Measurements from ENCODE around the gene PDCD2. TPM values are rescaled to one million over a fixed set of nuclear protein-coding genes. Genes with fewer than 3 reads are reported as not detected.

PDCD2 gene
- total and polyA plus RNA-seq, 4 donors, result 19.6 to 28.3 (median 23.2) TPM

DNA sequence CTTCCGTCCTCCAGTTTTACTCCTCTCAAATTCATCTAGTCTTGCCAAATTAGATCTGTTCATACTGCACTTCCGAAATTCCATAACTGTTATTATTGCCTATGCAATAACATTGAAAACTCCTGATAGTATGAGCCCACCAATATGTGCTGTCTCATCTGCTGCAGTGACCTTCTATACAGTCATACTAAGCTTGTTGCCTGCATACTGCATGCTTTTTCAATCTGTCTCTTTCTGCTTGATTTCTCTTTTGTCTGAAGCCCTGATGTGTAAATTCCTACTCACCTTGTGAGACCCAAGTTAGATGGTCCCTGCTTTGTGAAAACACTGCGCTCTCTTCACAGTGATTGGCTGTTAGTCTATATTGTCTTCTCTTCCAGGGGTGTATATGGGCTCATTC lies 29.1 kb downstream of the PDCD2 start:
- 63% methylated on average over 3 of the region's 3 CpGs for WGBS
- peaks cover 5 to 36% (median 33%) of the 10 kb centered on the region in 4 donors for H3K4me1 ChIP-seq (ENCODE audit: control insufficient read depth in 4 of 4, insufficient read depth in 4 of 4, low read length in 3 of 4)

More for the DNA sequence above, 29.1 kb downstream of the PDCD2 start:
- Histone ChIP-seq H3K9me3 (ENCODE audit: control insufficient read depth in 4 of 4, low read length in 3 of 4) (no peaks in the 10 kb centered on the region), H3K27me3 (ENCODE audit: control insufficient read depth in 4 of 4, insufficient read depth in 4 of 4, low read length in 3 of 4) (no peaks in the 10 kb centered on the region), H3K36me3 (ENCODE audit: control insufficient read depth in 4 of 4, insufficient read depth in 3 of 4, low read depth in 1 of 4, low read length in 3 of 4) (peaks cover 0 to 2% (median 0%) of the 10 kb centered on the region in 4 donors), H3K9ac (ENCODE audit: low read depth in 1 of 2, low read length in 2 of 2) (peak overlapping the region; percentile 59 to 95), H3K4me3 (ENCODE audit: low read depth in 1 of 3, low read length in 3 of 3) (peak overlapping the region; percentile 29 to 91 (median 88)), H3K27ac (ENCODE audit: low read depth in 1 of 2, low read length in 2 of 2) (no peak overlapping the region)
- no peak for DNase-seq (ENCODE audit: low spot score)
- no peak for TF ChIP-seq EGR1 (IDR thresholded peaks at IDR 0.05; ENCODE audit: low read depth in 2 of 2)
- no peak for TF ChIP-seq GABPA (IDR thresholded peaks at IDR 0.05 in 1 of 2, conservative IDR thresholded peaks at IDR 0.05 in 1 of 2)
- no peak for TF ChIP-seq JUND (IDR thresholded peaks at IDR 0.05)
- TF ChIP-seq RXRA (IDR thresholded peaks at IDR 0.05), result no peak
- TF ChIP-seq, protein P1, sequence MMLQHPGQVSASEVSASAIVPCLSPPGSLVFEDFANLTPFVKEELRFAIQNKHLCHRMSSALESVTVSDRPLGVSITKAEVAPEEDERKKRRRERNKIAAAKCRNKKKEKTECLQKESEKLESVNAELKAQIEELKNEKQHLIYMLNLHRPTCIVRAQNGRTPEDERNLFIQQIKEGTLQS (IDR thresholded peaks at IDR 0.05), result no peak
- no peak for TF ChIP-seq FOXA2 (IDR thresholded peaks at IDR 0.05)
- TF ChIP-seq HNF4G (IDR thresholded peaks at IDR 0.05), result no peak
- TF ChIP-seq, protein P2, sequence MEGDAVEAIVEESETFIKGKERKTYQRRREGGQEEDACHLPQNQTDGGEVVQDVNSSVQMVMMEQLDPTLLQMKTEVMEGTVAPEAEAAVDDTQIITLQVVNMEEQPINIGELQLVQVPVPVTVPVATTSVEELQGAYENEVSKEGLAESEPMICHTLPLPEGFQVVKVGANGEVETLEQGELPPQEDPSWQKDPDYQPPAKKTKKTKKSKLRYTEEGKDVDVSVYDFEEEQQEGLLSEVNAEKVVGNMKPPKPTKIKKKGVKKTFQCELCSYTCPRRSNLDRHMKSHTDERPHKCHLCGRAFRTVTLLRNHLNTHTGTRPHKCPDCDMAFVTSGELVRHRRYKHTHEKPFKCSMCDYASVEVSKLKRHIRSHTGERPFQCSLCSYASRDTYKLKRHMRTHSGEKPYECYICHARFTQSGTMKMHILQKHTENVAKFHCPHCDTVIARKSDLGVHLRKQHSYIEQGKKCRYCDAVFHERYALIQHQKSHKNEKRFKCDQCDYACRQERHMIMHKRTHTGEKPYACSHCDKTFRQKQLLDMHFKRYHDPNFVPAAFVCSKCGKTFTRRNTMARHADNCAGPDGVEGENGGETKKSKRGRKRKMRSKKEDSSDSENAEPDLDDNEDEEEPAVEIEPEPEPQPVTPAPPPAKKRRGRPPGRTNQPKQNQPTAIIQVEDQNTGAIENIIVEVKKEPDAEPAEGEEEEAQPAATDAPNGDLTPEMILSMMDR (IDR thresholded peaks at IDR 0.05; ENCODE audit: low read depth, low read length, missing input control), result no peak
- TF ChIP-seq, protein P3, sequence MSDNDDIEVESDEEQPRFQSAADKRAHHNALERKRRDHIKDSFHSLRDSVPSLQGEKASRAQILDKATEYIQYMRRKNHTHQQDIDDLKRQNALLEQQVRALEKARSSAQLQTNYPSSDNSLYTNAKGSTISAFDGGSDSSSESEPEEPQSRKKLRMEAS (IDR thresholded peaks at IDR 0.05), result no peak
- TF ChIP-seq YY1 (IDR thresholded peaks at IDR 0.05), result no peak
- no peak for TF ChIP-seq RAD21 (IDR thresholded peaks at IDR 0.05)
- TF ChIP-seq, protein P4, sequence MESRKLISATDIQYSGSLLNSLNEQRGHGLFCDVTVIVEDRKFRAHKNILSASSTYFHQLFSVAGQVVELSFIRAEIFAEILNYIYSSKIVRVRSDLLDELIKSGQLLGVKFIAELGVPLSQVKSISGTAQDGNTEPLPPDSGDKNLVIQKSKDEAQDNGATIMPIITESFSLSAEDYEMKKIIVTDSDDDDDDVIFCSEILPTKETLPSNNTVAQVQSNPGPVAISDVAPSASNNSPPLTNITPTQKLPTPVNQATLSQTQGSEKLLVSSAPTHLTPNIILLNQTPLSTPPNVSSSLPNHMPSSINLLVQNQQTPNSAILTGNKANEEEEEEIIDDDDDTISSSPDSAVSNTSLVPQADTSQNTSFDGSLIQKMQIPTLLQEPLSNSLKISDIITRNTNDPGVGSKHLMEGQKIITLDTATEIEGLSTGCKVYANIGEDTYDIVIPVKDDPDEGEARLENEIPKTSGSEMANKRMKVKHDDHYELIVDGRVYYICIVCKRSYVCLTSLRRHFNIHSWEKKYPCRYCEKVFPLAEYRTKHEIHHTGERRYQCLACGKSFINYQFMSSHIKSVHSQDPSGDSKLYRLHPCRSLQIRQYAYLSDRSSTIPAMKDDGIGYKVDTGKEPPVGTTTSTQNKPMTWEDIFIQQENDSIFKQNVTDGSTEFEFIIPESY (IDR thresholded peaks at IDR 0.05), result no peak
- no peak for TF ChIP-seq SP1 (IDR thresholded peaks at IDR 0.05)
- no peak for TF ChIP-seq TAF1 (conservative IDR thresholded peaks at IDR 0.05)
- no peak for TF ChIP-seq NR2F2 (IDR thresholded peaks at IDR 0.05)
- TF ChIP-seq FOXA1 (IDR thresholded peaks at IDR 0.05), result no peak
- TF ChIP-seq, protein P5, sequence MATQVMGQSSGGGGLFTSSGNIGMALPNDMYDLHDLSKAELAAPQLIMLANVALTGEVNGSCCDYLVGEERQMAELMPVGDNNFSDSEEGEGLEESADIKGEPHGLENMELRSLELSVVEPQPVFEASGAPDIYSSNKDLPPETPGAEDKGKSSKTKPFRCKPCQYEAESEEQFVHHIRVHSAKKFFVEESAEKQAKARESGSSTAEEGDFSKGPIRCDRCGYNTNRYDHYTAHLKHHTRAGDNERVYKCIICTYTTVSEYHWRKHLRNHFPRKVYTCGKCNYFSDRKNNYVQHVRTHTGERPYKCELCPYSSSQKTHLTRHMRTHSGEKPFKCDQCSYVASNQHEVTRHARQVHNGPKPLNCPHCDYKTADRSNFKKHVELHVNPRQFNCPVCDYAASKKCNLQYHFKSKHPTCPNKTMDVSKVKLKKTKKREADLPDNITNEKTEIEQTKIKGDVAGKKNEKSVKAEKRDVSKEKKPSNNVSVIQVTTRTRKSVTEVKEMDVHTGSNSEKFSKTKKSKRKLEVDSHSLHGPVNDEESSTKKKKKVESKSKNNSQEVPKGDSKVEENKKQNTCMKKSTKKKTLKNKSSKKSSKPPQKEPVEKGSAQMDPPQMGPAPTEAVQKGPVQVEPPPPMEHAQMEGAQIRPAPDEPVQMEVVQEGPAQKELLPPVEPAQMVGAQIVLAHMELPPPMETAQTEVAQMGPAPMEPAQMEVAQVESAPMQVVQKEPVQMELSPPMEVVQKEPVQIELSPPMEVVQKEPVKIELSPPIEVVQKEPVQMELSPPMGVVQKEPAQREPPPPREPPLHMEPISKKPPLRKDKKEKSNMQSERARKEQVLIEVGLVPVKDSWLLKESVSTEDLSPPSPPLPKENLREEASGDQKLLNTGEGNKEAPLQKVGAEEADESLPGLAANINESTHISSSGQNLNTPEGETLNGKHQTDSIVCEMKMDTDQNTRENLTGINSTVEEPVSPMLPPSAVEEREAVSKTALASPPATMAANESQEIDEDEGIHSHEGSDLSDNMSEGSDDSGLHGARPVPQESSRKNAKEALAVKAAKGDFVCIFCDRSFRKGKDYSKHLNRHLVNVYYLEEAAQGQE (IDR thresholded peaks at IDR 0.05), result no peak
- no peak for TF ChIP-seq HNF4A (conservative IDR thresholded peaks at IDR 0.05)
